ENCODE measurements around the gene ADGRG1. TPM values are rescaled to one million over a fixed set of nuclear protein-coding genes. Genes with fewer than 3 reads are reported as not detected.
A peak's percentile ranks its signal among the peaks of the same experiment; 100 is the strongest.
"Not testable (repeated sequence)": the region's sequence is repeated elsewhere in the genome, so short reads cannot be mapped to it uniquely, and the experiment has no call there.

ADGRG1 gene
- 10 to 100 TPM in 1 of 2 donors, 1 to 10 TPM in 1; 4.8 to 13.7 TPM for total RNA-seq

GRCh38 chr16:57628008-57628781, at the start of gene ADGRG1:
Gene ADGRG1 (plus strand): TSS chr16:57628630. CDS start chr16:57650288, 21,658 bp downstream.
- DNase-seq (ENCODE audit: low spot score) (no peak), ATAC-seq (peak; percentile 79 to 80)
- Mint-ChIP-seq H3K4me1 (ENCODE audit: low read depth in 2 of 2) (peaks cover 28 to 31% of the 10 kb centered on the region in 2 donors), H3K4me3 (peak within 1 kb of the TSS; percentile 86), H3K36me3 (no peaks in the 10 kb centered on the region), H3K27ac (peak within 1 kb of the TSS; percentile 62 to 71), H3K27me3 (peaks cover 5 to 8% of the 10 kb centered on the region in 2 donors), H3K9me3 (no peaks in the 10 kb centered on the region)

GRCh38 chr16:57579361-57579665, 49.1 kb upstream of the ADGRG1 start:
- Mint-ChIP-seq H3K4me3 (peak overlapping the region; percentile 91), H3K27me3 (no peaks in the 10 kb centered on the region), H3K4me1 (ENCODE audit: low read depth in 2 of 2) (peaks cover 76 to 80% of the 10 kb centered on the region in 2 donors), H3K36me3 (peaks cover 8% of the 10 kb centered on the region), H3K27ac (peak overlapping the region; percentile 97), H3K9me3 (no peaks in the 10 kb centered on the region)
- DNase-seq (ENCODE audit: low spot score) = no peak
- no peak for ATAC-seq

DNA sequence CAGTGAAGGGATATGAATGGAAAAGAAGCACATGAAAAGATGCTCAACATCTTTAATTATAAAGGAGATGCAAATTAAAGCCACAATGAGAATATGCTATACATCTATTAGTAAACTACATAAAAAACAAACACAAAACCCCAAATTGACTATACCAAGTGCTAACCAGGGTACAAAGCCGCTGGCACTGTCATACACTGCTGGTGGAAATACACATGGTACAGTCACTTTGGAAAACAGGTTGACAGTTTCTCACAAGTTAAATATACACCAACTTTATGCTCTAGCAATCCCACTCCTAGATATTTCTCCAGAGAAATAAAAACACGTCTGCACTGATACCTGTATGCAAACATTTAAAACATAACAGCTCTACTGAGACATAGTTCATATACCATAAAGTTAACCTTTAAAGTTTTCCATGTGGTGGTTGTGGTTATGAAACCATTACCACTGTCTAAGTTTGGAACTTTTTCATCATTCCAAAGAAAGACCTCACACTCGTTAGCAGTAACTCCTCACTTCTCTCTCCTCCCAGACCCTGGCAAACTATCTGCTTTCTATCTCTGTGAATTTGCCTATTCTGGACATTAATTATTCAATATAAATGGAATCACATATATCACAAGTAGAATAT, 43.3 kb upstream of the ADGRG1 start:
- DNase-seq (ENCODE audit: low spot score) (no peak), ATAC-seq (peak in 1 of 2 donors; percentile 47)
- Mint-ChIP-seq H3K9me3 (no peaks in the 10 kb centered on the region), H3K27ac (peak overlapping the region; percentile 81 to 97), H3K27me3 (no peaks in the 10 kb centered on the region), H3K4me3 (peak overlapping the region; percentile 32), H3K36me3 (no peaks in the 10 kb centered on the region), H3K4me1 (ENCODE audit: low read depth in 2 of 2) (peaks cover 57 to 79% of the 10 kb centered on the region in 2 donors)

DNA sequence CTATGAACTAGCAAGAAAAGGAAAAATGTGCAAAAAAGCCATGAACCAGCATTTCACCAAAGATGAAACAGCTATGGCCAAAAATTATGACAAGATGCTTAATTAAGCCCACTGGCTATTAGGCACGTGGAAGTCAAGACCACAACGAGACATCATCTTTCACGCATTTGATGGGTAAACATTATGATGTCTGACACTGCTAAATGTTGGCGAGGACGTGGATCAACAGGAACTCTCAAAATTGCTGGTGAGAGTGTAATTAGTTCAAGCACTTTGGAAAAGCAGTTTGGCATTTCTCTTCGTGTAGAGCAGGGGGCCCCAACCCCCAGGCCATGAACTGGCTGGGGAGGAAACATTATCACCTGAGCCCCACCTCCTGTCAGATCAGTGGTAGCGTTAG, 39.6 kb upstream of the ADGRG1 start:
- Mint-ChIP-seq H3K4me1 (ENCODE audit: low read depth in 2 of 2) (peaks cover 67 to 83% of the 10 kb centered on the region in 2 donors), H3K36me3 (no peaks in the 10 kb centered on the region), H3K27ac (peak overlapping the region; percentile 73 to 93), H3K4me3 (peak overlapping the region; percentile 62), H3K27me3 (no peaks in the 10 kb centered on the region), H3K9me3 (peaks cover 5% of the 10 kb centered on the region)
- no peak for DNase-seq (ENCODE audit: low spot score)
- ATAC-seq = no peak

- Mint-ChIP-seq H3K4me1 (ENCODE audit: low read depth in 2 of 2) (peaks cover 62 to 83% of the 10 kb centered on the region in 2 donors), H3K27me3 (no peaks in the 10 kb centered on the region), H3K4me3 (peak overlapping the region; percentile 62), H3K36me3 (no peaks in the 10 kb centered on the region), H3K9me3 (peaks cover 5% of the 10 kb centered on the region), H3K27ac (peak overlapping the region; percentile 73 to 93)
- peak; percentile 28 to 44 for ATAC-seq
- peak; percentile 86 for DNase-seq (ENCODE audit: low spot score)
Measured at GRCh38 chr16:57589374-57589773, 39.1 kb upstream of the ADGRG1 start.

DNA sequence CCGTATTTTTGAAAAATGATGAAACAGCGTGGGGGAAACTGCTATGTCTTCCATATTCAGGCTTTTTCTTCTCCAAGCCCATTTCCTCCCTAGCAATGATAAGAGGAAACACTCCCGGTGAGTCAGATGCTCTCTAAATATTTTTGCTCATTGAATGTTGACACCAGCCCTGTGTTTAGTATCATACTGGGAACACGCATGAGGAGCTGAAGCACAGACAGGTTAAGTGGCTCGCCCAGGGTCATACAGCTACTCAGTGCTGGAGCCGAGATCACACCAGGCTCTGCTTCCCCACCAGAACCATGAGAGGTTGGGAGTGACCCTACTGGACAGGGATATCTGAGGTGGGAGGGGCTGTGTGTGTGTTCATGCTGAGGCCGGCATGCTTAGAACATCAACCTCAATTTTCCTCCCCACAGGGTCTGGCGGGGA, 37.8 kb upstream of the ADGRG1 start:
- H3K36me3 Mint-ChIP-seq = peaks cover 10% of the 10 kb centered on the region
- ATAC-seq (peak in 1 of 2 donors; percentile 14), DNase-seq (ENCODE audit: low spot score) (no peak)
- H3K27ac Mint-ChIP-seq = peak overlapping the region; percentile 73 to 93
- peaks cover 62 to 84% of the 10 kb centered on the region in 2 donors for H3K4me1 Mint-ChIP-seq (ENCODE audit: low read depth in 2 of 2)
- H3K4me3 Mint-ChIP-seq = peak overlapping the region; percentile 91
- H3K27me3 Mint-ChIP-seq = no peaks in the 10 kb centered on the region
- H3K9me3 Mint-ChIP-seq = peaks cover 7% of the 10 kb centered on the region

GRCh38 chr16:57591086-57591869, 37.2 kb upstream of the ADGRG1 start:
- peaks cover 13% of the 10 kb centered on the region for H3K36me3 Mint-ChIP-seq
- DNase-seq (ENCODE audit: low spot score) (peak; percentile 87), ATAC-seq (peak; percentile 89 to 90)
- H3K27me3 Mint-ChIP-seq = no peaks in the 10 kb centered on the region
- H3K9me3 Mint-ChIP-seq = peaks cover 9% of the 10 kb centered on the region
- peak overlapping the region; percentile 91 for H3K4me3 Mint-ChIP-seq
- H3K27ac Mint-ChIP-seq = peak overlapping the region; percentile 73 to 93
- peaks cover 61 to 86% of the 10 kb centered on the region in 2 donors for H3K4me1 Mint-ChIP-seq (ENCODE audit: low read depth in 2 of 2)

DNA sequence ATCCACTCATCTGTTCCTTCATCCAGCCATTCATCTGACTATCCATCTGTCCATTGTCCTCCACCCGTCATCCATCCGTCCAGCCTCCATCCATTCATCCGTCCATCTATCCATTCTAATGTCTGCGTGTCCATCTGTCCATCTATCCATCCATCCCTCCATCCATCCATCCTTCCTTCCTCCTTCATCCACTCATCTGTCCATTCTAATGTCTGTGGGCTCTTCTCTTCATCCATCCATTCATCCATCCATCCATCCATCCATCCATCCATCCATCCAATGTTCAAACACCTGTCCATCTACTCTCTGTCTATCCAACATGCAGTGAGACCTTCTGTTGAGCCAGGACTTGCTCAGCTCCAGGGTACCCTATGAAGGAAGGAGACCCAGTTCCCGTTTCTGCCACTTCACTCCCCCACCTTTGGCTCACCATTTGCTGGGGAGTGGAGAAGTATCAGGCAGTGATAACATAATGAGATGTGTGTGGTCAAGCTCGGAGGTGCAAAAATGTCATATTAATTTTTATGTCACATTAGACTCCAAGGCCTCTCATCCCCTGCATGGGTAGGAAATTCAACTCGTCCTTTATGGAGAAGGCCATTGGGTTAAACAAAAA, 36.5 kb upstream of the ADGRG1 start:
- ATAC-seq = no peak
- H3K4me1 Mint-ChIP-seq (ENCODE audit: low read depth in 2 of 2) = peaks cover 61 to 86% of the 10 kb centered on the region in 2 donors
- H3K36me3 Mint-ChIP-seq = peaks cover 13% of the 10 kb centered on the region
- no peak for DNase-seq (ENCODE audit: low spot score)
- no peaks in the 10 kb centered on the region for H3K27me3 Mint-ChIP-seq
- peak overlapping the region; percentile 91 for H3K4me3 Mint-ChIP-seq
- peaks cover 9% of the 10 kb centered on the region for H3K9me3 Mint-ChIP-seq
- peak overlapping the region; percentile 73 to 93 for H3K27ac Mint-ChIP-seq

GRCh38 chr16:57592591-57593003, 35.8 kb upstream of the ADGRG1 start:
- H3K36me3 Mint-ChIP-seq = peaks cover 18% of the 10 kb centered on the region
- H3K4me3 Mint-ChIP-seq = peak overlapping the region; percentile 91
- H3K27ac Mint-ChIP-seq = peak overlapping the region; percentile 73 to 93
- peak; percentile 92 for DNase-seq (ENCODE audit: low spot score)
- ATAC-seq = peak; percentile 86 to 90
- peaks cover 59 to 85% of the 10 kb centered on the region in 2 donors for H3K4me1 Mint-ChIP-seq (ENCODE audit: low read depth in 2 of 2)
- no peaks in the 10 kb centered on the region for H3K27me3 Mint-ChIP-seq
- peaks cover 9% of the 10 kb centered on the region for H3K9me3 Mint-ChIP-seq

- H3K27ac Mint-ChIP-seq = peak overlapping the region; percentile 73 to 93
- H3K36me3 Mint-ChIP-seq = peaks cover 22% of the 10 kb centered on the region
- H3K9me3 Mint-ChIP-seq = peaks cover 9% of the 10 kb centered on the region
- peak overlapping the region; percentile 91 for H3K4me3 Mint-ChIP-seq
- no peaks in the 10 kb centered on the region for H3K27me3 Mint-ChIP-seq
- peaks cover 59 to 82% of the 10 kb centered on the region in 2 donors for H3K4me1 Mint-ChIP-seq (ENCODE audit: low read depth in 2 of 2)
- ATAC-seq (no peak), DNase-seq (ENCODE audit: low spot score) (no peak)
Measured at GRCh38 chr16:57593021-57593420, 35.4 kb upstream of the ADGRG1 start.

DNA sequence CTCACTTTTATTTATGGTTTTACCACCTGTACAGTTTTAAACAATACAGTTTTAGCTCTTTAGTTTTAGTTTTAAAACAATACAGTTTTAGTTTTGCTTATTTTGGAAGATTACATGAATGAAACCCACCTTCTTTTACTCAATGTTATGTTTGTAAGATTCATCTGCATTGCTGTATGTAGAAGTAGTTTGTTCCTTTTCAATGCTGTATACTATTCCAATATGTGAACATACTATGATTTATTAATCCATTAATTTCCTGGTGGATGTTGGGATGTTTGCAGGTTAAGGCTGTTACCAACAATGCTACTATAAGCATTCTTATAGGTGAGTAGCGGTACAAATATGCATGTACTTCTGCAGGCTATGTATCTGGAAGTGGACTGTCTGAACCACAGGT, 34.4 kb upstream of the ADGRG1 start:
- Mint-ChIP-seq H3K27me3 (no peaks in the 10 kb centered on the region), H3K36me3 (peaks cover 32% of the 10 kb centered on the region), H3K27ac (peak overlapping the region; percentile 65 to 93), H3K4me3 (no peak overlapping the region), H3K4me1 (ENCODE audit: low read depth in 2 of 2) (peaks cover 52 to 81% of the 10 kb centered on the region in 2 donors), H3K9me3 (peaks cover 9% of the 10 kb centered on the region)
- ATAC-seq (no peak), DNase-seq (ENCODE audit: low spot score) (no peak)

GRCh38 chr16:57594531-57595031, 33.8 kb upstream of the ADGRG1 start:
- ATAC-seq = no peak
- peak; percentile 8 for DNase-seq (ENCODE audit: low spot score)
- Mint-ChIP-seq H3K9me3 (peaks cover 9% of the 10 kb centered on the region), H3K27ac (peak overlapping the region; percentile 65 to 93), H3K4me3 (no peak overlapping the region), H3K27me3 (no peaks in the 10 kb centered on the region), H3K4me1 (ENCODE audit: low read depth in 2 of 2) (peaks cover 51 to 82% of the 10 kb centered on the region in 2 donors), H3K36me3 (peaks cover 36% of the 10 kb centered on the region)

DNA sequence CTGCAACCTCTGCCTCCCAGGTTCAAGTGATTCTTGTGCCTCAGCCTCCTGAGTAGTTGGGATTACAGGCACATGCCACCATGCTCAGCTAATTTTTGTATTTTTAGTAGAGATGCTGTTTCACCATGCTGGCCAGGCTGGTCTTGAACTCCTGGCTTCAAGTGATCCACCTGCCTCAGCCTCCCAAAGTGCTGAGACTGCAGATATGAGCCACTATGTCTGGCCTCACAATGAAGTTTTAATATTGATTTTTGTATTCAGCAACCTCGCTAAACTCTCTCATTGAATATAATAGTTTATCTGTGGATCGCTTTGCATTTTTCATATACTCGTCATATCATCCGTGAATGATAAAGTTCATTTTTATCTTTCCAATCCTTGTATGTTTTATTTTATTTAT, 32.2 kb upstream of the ADGRG1 start:
- Mint-ChIP-seq H3K36me3 (peaks cover 39% of the 10 kb centered on the region), H3K4me1 (ENCODE audit: low read depth in 2 of 2) (peaks cover 50 to 71% of the 10 kb centered on the region in 2 donors)
- not testable (repeated sequence) for H3K9me3 Mint-ChIP-seq

More for the DNA sequence above, 32.2 kb upstream of the ADGRG1 start:
- peak overlapping the region in 1 of 2 donors; percentile 92 for H3K27ac Mint-ChIP-seq
- H3K4me3 Mint-ChIP-seq; H3K27me3 Mint-ChIP-seq; ATAC-seq; DNase-seq (ENCODE audit: low spot score): not testable (repeated sequence)

All from natural killer cell treated with Interleukin-12 subunit alpha and Interleukin-12 subunit beta and Interleukin-15 and Interleukin-18, amount 100 ng/mL, for 72 hours (primary cell).